ENCODE measurements around the gene GPRIN3. TPM values are rescaled to one million over a fixed set of nuclear protein-coding genes. Genes with fewer than 3 reads are reported as not detected.
"Not testable (repeated sequence)": the region's sequence is repeated elsewhere in the genome, so short reads cannot be mapped to it uniquely, and the experiment has no call there.

The GPRIN3 gene
- total and polyA plus RNA-seq, 2 donors (not counting 1 experiment from before 2014, with no cell fraction given): 0.22 to 1.5 TPM

DNA sequence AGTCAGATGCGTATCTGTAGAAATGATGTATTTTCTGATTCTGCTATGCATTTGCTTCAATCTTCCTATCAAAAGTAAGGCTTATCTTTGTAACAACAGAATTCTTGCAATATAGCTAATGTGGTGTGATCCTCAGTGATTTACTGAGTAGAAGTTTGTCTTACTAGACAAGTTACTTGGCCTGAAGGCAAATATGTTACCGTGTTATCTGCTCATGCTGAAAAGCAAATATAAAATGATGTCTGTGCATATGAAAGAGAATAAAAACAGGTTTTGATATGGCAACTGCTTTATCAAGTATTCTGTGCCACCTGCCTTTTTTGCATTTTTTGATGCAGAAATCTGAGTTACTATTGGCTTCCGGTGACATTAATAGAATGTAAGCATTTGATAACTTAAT, 103.7 kb downstream of the GPRIN3 start:
- no peak for ATAC-seq (ENCODE audit: low read depth)
- intact Hi-C loops (cut with micrococcal nuclease): no loop called here

DNA sequence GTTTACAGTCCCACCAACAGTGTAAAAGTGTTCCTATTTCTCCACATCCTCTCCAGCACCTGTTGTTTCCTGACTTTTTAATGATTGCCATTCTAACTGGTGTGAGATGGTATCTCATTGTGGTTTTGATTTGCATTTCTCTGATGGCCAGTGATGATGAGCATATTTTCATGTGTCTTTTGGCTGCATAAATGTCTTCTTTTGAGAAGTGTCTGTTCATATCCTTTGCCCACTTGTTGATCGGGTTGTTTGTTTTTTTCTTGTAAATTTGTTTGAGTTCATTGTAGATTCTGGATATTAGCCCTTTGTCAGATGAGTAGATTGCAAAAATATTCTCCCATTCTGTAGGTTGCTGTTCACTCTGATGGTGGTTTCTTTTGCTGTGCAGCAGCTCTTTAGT, 108.2 kb downstream of the GPRIN3 start:
- H3K4me3 Mint-ChIP-seq; H3K36me3 ChIP-seq (replicated peaks in 1 of 2; ENCODE audit: control extremely low read depth in 1 of 2, control insufficient read depth in 1 of 2, extremely low read depth in 1 of 2, insufficient read depth in 2 of 2, low read length in 1 of 2); H3K4me2 ChIP-seq (replicated peaks; ENCODE audit: low read depth, low read length, poor library complexity, severe bottlenecking); H4K20me1 ChIP-seq (ENCODE audit: control insufficient read depth, insufficient read depth, low read length, poor library complexity, severe bottlenecking); CTCF ChIA-PET; H3K9me3 Mint-ChIP-seq (ENCODE audit: insufficient read depth); H3K27me3 ChIP-seq (replicated peaks in 1 of 4; ENCODE audit: control extremely low read depth in 1 of 4, control insufficient read depth in 3 of 4, insufficient read depth in 4 of 4, low read length in 3 of 4); H3K4me1 Mint-ChIP-seq; H3K27me3 Mint-ChIP-seq; H3K4me1 ChIP-seq (ENCODE audit: control insufficient read depth in 2 of 2, insufficient read depth in 2 of 2, low read length in 2 of 2); H3K27ac Mint-ChIP-seq; H3K9me3 ChIP-seq (ENCODE audit: control extremely low read depth in 1 of 3, control insufficient read depth in 2 of 3, insufficient read depth in 1 of 3, low read length in 2 of 3); H3K4me3 ChIP-seq (ENCODE audit: control extremely low read depth in 1 of 5, extremely low read depth in 1 of 5, insufficient read depth in 1 of 5, low read depth in 2 of 5, low read length in 4 of 5); H2AFZ ChIP-seq (ENCODE audit: insufficient read depth, low read depth, low read length, poor library complexity, severe bottlenecking); DNase-seq; H3K27ac ChIP-seq (ENCODE audit: low read length in 2 of 2); ATAC-seq (ENCODE audit: low read depth); H3K9ac ChIP-seq (ENCODE audit: low read length); POLR2A ChIA-PET; intact Hi-C loops (cut with micrococcal nuclease); H3K79me2 ChIP-seq (ENCODE audit: control insufficient read depth, insufficient read depth, low read length): not testable (repeated sequence)
- WGBS (ENCODE audit: insufficient coverage): no CpG with 5 or more reads among the region's 1 CpG

More for the DNA sequence above, 103.7 kb downstream of the GPRIN3 start:
- ChIA-PET POLR2A (no interaction called here), CTCF (no interaction called here)
- DNase-seq: no peak
- no peak overlapping the region for H3K27ac Mint-ChIP-seq
- no peaks in the 10 kb centered on the region for H3K79me2 ChIP-seq (ENCODE audit: control insufficient read depth, insufficient read depth, low read length)
- H3K27ac ChIP-seq (ENCODE audit: low read length in 2 of 2): no peak overlapping the region
- WGBS (ENCODE audit: insufficient coverage): 100% methylated on average over 1 of the region's 3 CpGs
- H3K4me1 Mint-ChIP-seq: no peaks in the 10 kb centered on the region
- peaks cover 0 to under 1% (median 0%) of the 10 kb centered on the region in 3 donors for H3K9me3 ChIP-seq (ENCODE audit: control extremely low read depth in 1 of 3, control insufficient read depth in 2 of 3, insufficient read depth in 1 of 3, low read length in 2 of 3)
- H3K27me3 Mint-ChIP-seq: peaks cover 8% of the 10 kb centered on the region
- H3K9ac ChIP-seq (ENCODE audit: low read length): no peak overlapping the region
- H2AFZ ChIP-seq (ENCODE audit: insufficient read depth, low read depth, low read length, poor library complexity, severe bottlenecking): no peak overlapping the region
- no peaks in the 10 kb centered on the region for H4K20me1 ChIP-seq (ENCODE audit: control insufficient read depth, insufficient read depth, low read length, poor library complexity, severe bottlenecking)
- H3K9me3 Mint-ChIP-seq (ENCODE audit: insufficient read depth): peaks cover 2% of the 10 kb centered on the region
- no peak overlapping the region for H3K4me2 ChIP-seq (replicated peaks; ENCODE audit: low read depth, low read length, poor library complexity, severe bottlenecking)
- H3K4me3 ChIP-seq (ENCODE audit: control extremely low read depth in 1 of 5, extremely low read depth in 1 of 5, insufficient read depth in 1 of 5, low read depth in 2 of 5, low read length in 4 of 5): no peak overlapping the region
- no peaks in the 10 kb centered on the region for H3K27me3 ChIP-seq (replicated peaks in 1 of 4; ENCODE audit: control extremely low read depth in 1 of 4, control insufficient read depth in 3 of 4, insufficient read depth in 4 of 4, low read length in 3 of 4)
- no peak overlapping the region for H3K4me3 Mint-ChIP-seq
- H3K36me3 ChIP-seq (replicated peaks in 1 of 2; ENCODE audit: control extremely low read depth in 1 of 2, control insufficient read depth in 1 of 2, extremely low read depth in 1 of 2, insufficient read depth in 2 of 2, low read length in 1 of 2): no peaks in the 10 kb centered on the region
- H3K4me1 ChIP-seq (ENCODE audit: control insufficient read depth in 2 of 2, insufficient read depth in 2 of 2, low read length in 2 of 2): no peaks in the 10 kb centered on the region
- TF ChIP-seq, protein P1, sequence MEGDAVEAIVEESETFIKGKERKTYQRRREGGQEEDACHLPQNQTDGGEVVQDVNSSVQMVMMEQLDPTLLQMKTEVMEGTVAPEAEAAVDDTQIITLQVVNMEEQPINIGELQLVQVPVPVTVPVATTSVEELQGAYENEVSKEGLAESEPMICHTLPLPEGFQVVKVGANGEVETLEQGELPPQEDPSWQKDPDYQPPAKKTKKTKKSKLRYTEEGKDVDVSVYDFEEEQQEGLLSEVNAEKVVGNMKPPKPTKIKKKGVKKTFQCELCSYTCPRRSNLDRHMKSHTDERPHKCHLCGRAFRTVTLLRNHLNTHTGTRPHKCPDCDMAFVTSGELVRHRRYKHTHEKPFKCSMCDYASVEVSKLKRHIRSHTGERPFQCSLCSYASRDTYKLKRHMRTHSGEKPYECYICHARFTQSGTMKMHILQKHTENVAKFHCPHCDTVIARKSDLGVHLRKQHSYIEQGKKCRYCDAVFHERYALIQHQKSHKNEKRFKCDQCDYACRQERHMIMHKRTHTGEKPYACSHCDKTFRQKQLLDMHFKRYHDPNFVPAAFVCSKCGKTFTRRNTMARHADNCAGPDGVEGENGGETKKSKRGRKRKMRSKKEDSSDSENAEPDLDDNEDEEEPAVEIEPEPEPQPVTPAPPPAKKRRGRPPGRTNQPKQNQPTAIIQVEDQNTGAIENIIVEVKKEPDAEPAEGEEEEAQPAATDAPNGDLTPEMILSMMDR (IDR thresholded peaks at IDR 0.05): no peak
- no peak for TF ChIP-seq EZH2 (IDR thresholded peaks at IDR 0.05; ENCODE audit: borderline replicate concordance, insufficient read depth, low read depth, low read length, poor library complexity, severe bottlenecking)
